GM18519 (cell line): Measurements from ENCODE around the gene ROBO2.

Source experiments
- ATAC-seq: cut with Tn5 transposase; IDR thresholded peaks from one replicate; pipeline ENCODE4 v1.9.1; 2021; ENCODE audit warnings: mild to moderate bottlenecking, moderate library complexity; ENCODE audit not compliant: unreplicated experiment, low FRiP score

The ROBO2 gene

DNA sequence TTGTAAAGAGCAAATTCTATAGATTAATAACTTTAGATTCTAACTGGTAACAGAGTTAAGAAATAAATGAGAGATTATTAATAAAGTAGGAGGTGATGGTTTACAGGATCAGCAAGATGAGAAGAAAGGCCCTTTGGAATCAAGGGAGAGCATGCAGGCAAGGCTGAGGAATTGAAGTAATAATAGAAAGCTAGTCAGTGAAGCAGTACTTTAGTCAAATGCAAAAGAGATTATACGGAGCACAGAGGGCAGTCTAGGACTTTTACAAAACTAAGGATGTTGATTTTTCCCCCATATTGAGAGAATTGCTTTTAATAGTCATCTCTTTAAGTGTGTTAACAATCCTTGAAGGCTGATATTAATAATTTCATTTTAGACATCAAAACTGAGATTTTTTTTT, 146.4 kb downstream of the ROBO2 start:
- no peak for ATAC-seq

DNA sequence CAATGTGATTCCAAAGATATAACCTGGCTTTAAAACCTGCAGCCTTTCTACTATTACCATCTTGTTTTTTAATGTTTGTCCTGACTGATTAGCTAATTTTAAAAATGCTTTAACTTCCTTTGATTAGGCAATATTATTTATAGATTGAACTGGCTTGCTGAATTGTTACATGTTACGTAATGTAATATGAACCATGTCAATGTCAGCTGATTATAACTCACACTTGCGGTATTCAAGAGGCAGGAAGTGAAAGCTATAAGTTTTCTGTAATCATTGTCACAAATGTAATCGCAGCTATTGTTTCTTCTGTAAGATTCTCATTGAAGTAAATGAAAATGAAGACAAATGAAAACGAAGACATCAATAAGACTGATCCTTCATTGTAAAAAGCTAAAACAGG, 146.8 kb downstream of the ROBO2 start:
- no peak for ATAC-seq

DNA sequence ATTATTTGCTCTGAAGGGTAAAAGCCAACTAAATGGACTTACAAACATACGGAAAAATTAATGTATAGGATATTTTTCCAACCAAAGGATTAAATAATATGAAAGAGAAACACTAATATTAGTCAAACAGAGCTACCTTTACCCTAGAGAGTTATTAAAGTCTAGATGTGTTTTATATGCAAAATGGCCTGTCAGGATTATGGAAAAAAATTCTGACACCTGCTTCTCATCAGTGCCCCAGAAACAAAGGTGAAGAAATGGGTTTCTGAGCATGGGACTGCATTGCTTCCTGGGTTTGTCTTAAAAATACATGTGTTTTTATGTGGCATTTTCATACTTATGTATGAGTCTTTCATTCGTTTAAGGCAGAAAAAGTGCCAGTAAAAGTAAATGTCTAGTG, 148.3 kb downstream of the ROBO2 start:
- no peak for ATAC-seq

DNA sequence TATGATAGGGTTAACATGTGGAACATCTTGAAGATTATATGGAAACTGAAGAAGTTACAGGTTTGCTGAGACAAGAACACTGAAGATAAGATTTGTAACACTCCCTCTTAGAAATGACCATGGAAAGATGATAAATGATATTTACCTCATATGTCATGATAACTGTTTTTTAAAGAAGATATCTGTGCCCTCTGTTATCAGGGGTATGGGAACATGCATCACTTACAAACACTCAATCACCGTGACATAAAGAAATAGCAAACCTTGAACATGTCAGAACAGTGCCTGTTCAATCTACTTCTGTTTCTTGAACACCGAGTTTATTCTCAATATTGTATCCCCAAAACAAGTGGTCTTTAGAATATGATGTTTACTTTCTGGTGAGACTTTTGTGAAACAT, 149.4 kb downstream of the ROBO2 start:
- no peak for ATAC-seq

DNA sequence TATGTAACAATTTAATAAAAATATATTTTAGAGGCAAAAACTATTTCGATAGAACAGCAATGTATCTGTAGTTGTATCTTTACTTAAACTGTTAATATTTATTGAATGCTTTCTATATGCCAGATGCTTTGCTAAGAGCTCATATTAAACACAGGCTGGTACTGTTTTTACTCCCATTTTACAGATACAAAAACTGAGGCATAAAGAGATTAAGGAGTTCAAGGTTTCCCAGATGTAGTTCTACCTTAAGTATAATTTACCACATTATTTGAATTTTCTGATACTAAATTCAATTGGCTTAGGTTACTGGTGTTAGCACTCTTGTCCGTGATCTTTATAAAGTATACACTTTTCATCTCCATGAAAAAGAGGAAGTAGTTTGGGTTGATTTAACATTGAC, 149.8 kb downstream of the ROBO2 start:
- ATAC-seq = no peak

DNA sequence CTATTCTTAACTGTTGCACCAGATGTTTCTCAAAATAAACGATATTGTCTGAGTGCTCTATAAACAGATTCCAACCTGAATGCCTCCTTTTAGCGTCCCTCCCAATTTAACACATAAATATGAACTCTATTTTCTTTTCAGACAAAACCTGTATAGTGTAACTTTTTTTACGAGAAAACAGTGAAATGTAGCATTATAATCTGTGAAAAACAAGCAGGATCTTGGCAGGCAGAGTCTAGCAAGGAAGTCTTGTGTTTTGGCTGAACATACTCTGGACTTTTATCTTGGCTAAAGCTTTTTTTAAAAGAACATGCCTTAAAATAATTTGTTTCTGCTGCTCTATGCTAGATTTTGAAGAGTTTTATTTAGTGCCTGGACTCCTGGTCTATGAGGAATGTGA, 150.5 kb downstream of the ROBO2 start:
- no peak for ATAC-seq

DNA sequence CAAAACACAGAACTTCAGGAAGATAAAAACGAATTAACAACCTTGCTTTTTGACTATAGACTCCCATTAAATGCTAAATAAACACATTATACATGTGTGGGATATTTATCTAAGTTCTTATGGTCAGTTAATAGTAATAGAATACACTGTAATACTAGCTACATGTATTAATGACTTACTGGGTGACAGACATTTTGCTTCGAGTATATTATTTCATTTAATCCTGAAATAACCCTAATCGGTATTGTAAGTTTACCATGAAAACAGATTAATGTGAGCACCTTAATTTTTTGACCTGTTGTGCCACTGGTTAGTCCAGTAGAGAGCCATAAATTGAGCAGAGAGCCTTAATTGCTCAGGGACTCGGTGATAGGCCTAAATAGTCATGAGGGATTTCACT, 151.1 kb downstream of the ROBO2 start:
- ATAC-seq = no peak

DNA sequence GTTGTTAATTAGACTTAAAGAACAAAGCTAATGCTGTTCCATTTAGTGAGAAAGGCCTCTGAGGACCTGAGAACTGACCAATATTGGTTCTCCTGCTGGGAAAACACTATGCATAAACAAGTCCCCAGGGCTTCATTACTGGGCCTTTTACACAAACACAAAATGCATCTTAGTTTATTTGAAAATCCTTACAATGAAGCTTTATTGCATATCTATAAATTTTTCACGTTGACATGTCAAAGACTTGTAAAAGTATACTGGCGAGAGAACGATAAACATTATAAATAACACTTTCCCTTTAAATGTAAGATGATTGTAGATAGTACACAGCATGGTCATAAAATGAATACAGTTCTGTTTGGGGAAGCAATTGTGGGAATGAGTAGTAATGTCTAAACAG, 151.7 kb downstream of the ROBO2 start:
- no peak for ATAC-seq

DNA sequence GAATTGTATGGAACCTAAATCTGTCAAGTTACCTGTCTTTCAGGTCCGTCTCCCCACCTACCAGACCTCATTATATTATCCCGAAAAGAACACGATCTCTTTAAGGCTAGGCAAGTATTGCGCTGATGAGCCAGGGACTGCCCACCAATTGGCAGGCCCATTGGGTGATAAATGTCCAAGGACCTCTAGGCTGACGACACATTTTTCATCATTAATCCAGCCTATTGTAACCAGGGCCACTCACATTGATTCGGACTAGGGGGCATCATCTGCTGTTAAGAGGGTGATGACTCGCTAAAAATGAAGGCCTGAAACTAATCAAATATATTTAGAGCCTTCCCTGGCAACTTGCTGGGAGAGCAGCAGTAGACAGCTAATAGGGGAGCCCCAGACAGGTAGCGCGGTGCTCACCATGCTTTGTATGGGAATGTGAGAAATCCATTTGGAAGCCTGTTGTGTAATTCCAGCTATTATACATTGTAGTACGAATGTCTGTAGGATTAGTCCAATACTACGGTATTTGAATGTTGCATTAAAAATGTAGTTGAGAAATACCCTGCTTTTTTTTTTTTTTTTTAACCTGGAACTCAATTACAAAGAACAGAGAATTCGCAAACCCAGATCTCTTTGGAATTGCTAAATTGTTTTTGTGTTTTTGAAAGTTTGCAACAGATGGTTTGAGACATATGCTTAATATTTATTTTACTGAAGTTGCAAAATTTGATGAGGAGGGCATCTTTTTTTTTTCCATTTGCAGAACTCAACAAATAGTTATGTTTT, 156.1 kb downstream of the ROBO2 start:
- no peak for ATAC-seq

DNA sequence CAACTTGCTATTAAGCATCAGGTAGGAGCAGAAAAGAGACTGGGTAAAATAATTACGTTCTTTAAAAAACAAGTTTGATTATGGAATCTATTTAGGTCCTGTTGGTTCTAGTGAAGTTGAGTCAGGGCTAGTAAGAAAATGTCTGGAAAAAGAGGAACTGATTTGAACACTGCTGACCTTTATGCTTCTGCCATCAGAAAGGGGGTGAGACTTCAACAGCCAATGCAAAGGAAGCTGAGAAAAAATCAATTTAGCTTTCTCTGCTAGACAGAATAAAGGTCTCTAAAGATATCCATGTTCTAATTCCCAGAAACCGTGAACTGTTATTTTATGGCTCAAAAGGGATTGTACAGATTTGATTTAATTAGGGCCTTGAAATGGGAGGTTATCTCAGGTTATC, 157.5 kb downstream of the ROBO2 start:
- ATAC-seq = no peak

DNA sequence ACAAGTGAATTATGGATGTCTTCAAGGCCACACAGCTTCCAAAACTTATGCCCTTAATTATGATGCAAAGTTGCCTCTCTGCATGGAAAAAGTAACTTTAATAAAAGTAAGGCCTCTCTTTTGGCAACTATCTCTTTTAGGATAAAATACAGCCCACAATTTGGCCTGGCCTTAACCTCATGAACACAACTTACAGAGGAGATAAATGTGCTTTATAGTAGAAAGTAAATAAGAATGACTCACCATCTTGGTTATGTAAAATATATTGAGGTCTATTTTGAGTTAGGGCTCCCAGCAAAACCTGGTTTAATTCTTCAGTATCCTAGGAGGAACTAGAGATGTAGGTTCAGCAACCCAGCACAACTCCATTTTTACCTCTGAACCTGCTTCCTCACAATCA, 164.0 kb downstream of the ROBO2 start:
- ATAC-seq = no peak

DNA sequence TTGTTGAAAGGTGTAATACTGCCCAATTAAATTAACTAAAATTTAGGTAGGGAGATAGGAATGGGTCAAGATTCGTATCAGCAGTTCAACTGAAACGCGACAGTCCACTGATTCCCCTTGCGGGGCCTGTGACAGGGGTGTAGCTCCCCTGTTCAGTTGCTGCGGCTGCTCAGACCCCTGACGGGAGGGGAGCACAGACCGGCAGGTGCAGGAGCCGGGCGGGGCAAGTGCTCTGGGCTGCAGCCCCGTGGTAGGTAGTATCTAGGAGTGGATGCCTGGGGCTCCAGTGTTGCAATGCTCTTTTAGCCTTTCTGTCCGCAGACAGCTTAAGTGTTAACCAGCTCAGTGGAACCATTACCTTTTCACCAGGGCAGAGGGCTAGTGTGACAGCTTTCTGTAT, 164.9 kb downstream of the ROBO2 start:
- ATAC-seq = no peak

DNA sequence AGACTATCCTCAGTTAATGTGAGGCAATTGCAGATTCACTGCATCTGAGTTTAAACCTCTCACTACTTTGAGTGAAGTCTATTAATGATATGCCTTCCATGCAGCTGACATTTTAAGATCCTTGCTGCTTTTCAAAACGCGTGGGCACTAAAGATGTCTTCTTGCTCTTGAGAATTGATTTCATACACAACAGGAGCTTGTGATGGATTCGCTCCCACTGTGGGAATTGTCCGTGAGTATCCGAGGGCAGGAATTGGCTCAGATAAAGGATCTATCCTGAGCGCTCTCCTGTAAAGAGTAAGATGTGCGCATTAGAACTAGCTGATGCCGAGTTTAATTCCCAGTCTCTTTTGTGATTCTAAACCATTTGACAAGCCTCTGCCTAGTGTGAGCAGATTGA, 167.9 kb downstream of the ROBO2 start:
- ATAC-seq = no peak

DNA sequence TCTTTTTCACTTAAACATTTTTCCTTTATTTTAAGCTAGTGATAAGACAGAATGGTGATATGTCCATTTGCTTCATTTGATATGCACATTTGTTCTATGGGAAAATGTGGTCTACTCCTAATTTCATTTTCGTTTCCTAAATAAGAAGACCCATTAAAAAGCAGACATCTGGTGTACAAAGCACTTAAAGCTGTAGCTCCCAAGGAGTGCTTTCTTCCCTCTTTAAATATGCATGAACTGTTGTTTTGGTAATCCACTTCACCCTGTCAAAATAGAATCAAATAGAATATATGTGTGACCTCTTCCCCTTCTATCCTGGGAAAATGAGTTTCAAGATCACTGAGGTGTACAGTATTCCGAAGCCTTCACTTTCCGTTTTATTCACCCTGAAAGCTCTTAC, 182.8 kb downstream of the ROBO2 start:
- ATAC-seq = no peak

DNA sequence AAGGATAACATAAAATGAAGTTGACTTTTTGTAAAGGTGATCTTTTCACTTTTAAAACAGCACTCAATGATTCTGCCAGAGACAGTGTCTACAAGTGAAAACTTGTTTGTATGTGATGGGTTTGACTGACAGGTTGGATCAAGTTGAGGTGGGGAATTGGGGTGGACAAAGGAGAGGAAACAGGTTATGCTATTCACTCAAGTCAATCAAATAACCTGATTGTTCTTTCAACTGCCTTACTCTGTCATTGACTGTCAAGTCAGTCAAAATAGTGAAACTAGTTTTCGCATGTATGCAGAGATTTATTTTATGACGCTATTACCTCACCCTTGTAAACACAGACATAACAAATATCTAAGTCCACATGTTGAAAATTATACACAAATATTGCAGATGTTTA, 187.7 kb downstream of the ROBO2 start:
- no peak for ATAC-seq

DNA sequence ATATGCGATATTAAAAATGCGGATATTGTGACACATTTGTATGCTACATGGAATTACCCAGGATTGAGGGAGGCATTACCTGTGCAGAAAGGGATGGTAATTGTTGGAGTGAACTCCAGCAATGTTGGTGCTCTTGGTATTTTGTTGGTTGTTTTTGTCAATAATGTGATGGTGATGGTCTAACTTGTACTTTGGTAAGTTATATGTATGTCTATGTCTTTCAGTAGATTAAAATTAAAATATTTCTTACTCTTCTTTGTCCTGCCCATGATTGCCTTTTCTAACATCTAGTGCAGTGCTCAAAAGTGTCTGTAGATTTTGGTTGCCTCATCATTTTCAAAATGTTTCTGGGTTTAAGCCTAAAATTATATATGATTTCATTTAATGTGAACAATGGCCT, 192.7 kb downstream of the ROBO2 start:
- ATAC-seq = no peak

DNA sequence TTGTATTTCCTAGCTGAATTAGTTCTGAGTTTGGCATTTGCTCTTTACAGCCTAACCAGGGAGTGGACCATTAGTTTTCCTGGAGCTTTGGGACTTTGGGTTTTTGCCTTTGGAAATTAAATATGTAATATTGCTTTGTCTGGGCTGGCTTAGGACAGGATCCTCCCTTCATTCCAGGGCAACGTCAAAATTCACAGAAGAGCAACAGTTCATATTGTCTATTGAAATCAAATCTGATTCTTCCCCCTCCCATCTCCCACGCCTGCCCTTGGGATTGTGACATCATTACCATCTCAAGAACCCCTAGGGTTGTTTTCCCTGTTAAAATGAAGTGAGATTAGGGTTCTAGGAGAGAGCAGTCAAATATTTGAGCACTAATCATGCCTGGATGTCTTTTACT, 194.1 kb downstream of the ROBO2 start:
- ATAC-seq = no peak

DNA sequence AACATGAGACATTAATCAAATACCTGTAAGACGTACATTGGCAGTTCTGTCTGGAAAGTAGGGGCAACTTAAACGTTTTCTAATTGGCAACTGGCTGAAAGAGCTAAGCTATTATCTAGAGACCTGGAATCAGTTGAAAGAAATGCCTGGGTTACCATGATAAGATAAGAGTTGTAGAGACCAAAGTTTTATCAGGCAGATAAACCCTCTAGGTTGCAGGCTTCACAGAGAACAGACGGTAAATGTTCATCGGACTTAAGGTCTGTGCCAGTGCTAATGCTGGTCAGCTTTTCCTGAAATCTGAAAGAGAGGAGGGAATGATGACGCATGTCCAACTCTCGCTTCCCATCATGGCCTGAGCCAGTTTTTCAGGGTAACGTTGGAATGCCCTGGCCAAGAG, 196.2 kb downstream of the ROBO2 start:
- ATAC-seq = no peak

DNA sequence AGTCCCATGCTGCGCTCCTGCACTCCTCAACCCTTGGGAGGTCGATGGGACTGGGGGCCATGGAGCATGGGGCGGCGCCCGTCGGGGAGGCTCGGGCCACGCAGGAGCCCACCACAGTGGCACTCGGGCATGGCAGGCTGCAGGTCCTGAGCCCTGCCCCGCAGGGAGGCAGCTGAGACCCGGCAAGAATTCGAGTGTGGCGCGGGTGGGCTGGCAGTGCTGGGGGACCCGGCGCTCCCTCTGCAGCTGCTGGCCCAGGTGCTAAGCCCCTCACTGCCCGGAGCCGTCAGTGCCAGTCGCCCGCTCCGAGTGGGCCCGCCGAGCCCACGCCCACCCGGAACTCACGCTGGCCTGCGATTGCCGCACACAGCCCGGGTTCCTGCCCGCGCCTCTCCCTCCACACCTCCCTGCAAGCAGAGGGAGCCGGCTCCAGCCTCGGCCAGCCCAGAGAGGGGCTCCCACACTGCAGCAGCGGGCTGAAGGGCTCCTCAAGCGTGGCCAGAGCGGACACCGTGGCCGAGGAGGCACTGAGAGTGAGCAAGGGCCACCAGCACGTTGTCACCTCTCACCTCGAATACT, 200.3 kb downstream of the ROBO2 start:
- ATAC-seq = no peak

DNA sequence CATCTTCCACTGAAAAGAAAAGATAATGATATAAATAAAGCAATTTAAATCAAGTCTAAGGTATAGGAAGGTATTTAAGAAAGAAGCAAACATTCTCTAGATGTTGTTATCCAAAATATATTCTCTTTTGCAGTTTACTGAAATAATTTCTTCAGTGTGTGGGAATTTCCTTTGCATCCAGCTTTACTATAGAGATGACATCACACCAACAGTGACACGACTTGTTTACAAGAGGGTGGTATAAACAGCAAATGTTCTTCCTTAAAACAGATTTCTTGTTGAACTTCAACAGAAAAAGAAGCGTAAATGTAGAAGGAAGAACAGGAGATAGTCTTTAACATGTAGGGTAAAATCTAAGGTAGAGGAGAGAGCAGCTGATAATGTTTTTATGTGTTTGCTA, 202.5 kb downstream of the ROBO2 start:
- ATAC-seq = no peak

DNA sequence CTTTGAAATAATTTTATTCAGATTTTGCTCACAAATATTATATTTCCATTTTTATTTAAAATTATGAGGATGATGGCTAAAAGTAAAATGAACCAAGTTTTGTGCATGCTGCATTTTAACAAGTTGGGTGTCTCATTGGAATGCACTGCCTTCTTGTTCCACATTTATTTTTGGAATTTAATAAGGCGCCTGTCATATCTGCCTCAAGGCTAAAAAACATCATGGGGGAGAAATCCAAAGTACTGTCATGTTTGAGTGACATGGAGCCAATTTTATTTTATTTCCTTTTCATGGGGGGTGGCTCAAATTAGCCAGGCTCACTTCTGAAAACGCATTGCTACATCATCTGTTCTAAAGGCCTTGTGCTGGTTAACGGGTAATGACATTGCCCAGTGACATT, 205.1 kb downstream of the ROBO2 start:
- ATAC-seq = no peak

DNA sequence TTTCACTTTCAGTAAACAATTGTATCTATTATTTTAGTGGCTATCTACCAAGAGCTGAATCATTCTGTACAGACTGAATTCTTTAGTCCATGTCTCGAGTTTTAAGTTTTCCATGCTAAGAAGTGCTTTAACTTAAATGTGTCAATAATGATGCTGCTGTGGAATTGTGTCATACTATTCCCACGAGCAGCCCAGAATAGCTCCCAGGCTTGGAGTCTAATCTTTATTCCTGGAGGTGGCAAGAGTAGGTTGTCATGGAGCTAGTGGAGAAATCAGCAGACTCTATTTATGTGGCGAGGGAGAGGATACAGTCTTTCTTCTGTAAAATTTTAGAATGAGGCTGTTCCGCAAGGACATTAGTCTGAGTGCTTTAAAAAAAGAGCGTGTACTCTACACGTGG, 207.2 kb downstream of the ROBO2 start:
- no peak for ATAC-seq

DNA sequence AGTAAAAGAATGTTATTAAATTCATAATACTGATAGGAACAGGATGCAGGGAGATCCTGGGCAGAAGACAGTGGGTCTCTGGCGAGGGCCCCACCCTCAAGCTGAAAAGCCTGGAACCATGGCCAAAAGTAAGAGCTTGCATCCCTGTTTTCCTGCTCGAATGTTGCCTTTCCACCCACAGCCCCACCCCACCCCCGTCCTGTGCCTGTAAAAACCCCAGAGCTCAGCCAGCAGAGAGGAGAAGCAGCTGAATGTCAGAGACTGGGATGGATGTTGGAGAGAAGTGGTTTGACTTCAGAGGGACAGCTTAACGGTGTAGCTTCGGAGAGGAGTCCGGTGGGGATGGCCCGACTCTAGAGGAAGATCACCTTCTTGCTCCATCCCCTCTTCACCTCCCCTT, 207.9 kb downstream of the ROBO2 start:
- ATAC-seq = no peak
